Measurements from ENCODE around the gene LACRT.
"Not testable (repeated sequence)": the region's sequence is repeated elsewhere in the genome, so short reads cannot be mapped to it uniquely, and the experiment has no call there.

Gene LACRT, protein sequence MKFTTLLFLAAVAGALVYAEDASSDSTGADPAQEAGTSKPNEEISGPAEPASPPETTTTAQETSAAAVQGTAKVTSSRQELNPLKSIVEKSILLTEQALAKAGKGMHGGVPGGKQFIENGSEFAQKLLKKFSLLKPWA

DNA sequence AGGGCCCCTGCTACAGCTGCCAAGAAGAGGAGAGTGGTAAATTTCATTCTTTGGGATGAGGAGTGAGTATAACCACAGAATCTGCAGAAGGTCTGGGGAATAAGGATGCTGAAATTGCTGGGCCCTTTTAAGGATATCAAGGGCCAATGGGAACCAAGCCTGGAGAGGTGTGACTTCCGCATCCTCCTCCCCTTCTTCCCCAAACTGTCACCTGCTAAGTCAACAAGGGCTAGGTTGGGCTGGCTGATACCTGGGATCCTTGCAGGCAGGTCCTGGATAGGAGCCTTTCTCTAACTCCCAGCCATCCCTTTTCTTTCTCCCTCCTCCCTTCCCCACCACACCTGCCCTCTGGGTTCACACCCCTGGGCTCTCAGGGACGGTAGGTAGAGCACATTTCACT, at the start of gene LACRT:
TSS of gene LACRT (minus strand) at position 101 of the 400 bp plus-strand sequence. CDS start at position 47, 54 bp downstream.
- no peak for DNase-seq (ENCODE audit: low spot score)

DNA sequence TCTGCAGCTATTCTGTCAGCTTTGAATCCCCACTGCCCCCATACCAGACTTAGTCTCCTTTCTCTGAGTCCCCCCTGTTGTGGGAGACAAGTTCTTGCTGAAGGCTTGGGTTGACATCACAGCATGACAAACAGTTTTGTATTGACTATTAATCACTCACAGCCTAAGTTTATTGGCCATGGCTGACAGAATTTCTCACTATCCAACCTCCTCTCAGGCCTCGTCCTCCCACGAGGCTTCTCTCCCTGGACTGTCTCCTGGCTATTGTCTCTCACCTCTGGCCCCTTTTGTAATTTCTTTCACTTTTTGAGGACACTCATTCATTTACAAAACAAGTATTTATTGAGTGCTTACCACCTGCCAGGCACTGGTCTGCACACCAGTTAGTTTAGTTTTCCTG, 48.7 kb upstream of the LACRT start:
- no peak for DNase-seq (ENCODE audit: low spot score)

DNA sequence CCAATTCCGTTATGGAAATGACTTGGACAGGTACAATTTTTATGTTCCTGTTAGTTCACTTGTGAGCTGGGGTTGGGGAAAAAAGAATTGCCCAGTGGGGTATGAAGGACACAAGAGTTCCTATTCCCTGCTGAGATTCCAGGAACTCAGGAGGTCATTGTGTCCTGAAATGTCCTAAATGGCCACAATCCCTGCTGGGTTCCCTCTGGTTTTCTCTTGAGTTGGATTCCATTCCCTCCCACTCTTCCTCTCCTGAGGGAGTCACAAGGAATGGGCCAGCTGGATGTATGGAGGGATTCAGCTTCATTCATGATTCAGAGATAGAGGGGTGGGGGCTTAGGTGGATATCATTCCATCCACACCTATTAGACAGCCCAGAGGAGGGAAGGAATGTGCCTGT, 48.0 kb upstream of the LACRT start:
- no peak for DNase-seq (ENCODE audit: low spot score)

DNA sequence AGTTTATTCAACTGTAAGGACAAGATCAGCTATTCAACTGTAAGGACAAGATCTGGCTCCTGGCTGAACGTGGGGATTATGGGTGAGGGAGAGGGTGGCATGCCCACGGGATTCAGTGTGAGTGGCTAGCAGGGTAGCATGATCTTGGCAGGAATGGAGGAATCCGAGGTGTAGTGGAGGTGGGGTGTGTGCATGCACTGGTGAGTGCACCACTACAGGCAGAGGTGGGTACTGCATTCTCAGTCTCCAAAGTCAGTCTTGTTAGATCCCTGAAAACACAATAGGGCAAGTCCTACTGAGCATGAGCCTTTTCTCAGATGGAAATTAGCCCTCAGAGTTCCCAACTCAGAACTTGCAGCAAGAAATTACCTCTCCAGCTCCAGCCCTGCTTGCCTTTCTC, 45.7 kb upstream of the LACRT start:
- no peak for DNase-seq (ENCODE audit: low spot score)

DNA sequence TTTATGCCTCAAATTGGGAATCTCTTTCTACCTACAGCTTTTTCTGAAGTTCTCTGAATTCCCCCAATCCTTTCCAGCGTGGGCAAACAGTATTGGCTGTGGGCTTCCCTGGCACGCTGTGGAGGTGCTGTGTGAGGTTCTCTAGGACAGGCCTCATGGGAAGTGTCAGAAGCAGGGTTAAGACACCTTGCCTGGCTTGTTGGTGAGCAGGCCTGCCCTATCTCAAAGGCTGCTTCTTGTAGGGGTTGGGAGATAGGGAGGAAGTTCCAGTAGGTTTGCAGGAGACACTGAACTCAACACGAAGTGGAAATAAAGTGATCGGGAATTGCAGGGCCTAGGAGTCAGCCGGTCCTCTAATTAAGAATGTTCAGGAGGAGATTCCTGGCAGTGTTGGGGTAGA, 43.4 kb upstream of the LACRT start:
- DNase-seq (ENCODE audit: low spot score), result no peak

DNA sequence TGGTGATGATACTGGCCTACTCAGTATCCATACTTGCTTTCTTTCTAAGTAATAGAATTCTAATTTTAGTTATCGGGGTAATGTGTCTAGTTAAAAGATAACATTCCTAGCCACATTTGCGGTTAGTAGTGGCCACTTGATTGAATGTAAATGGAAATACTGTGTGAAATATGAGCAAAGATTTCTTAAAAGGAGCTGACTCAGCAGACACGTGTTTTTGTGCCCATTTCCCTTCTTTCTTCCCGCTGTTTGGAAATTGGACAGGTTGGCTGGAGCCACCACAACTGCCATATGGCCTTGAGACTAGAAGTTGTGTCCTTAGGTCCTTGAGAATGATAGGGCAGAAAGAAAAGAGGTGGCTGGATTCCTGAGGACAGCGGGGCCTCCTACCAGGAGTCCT, 33.2 kb upstream of the LACRT start:
- DNase-seq (ENCODE audit: low spot score), result no peak

DNA sequence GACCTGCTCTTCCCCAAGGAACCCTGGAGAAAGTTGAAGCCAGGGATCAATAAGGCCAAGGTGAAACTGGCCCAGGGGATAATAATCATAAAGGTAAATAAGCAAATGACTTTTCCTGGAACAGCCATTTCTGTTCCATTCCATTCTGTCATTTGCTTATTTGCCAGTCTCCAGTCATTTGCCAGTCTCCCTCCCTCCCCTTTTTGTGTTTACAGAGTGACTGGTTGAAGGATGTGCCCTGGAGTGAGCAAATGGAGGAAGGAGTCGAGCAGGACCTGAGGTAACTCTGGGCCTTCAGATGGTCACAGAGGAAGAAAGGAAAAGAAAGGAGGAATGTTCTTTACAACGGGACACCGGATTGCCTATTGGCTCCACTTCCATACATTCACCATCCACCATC, 31.3 kb upstream of the LACRT start:
- DNase-seq (ENCODE audit: low spot score), result no peak

DNA sequence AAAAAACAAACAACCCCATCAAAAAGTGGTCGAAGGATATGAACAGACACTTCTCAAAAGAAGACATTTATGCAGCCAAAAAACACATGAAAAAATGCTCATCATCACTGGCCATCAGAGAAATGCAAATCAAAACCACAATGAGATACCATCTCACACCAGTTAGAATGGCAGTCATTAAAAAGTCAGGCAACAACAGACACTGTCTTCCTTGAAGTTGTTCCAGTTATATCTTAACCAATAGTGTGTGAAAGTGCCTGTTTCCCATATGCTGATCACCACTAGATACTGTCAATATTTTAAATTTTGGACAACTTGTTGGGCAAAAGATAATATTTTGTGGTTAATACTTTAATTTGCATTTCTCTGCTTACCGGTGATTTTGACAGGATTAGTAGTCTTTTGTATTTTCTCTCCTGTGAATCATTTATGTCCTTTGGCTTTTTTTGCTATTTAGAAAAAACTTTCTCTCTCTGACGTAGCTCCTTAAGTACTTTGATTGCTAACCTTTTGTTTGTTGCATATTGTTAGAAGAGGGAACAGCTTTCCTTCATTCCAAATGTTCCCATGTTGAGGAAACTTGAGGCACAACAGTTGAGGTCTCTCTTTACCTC, 30.4 kb upstream of the LACRT start:
- not testable (repeated sequence) for DNase-seq (ENCODE audit: low spot score)

DNA sequence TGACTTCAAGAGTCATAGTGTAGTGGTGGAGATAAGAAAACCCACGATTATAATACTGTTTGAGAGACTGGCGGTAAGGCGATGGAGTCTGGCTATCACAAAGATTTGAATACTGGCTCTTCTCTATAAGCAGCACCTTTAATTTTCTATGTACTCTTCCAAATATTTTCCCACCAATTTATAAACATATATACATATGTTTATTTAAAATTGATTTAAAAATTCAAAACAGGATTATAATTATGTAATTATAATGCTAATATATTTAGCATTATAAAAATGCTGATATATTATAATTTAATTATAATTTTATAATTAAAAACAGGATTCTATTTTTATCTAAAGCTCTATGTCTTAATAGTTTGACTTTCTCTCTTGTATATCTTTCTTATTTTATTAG, 28.9 kb upstream of the LACRT start:
- DNase-seq (ENCODE audit: low spot score), result no peak

DNA sequence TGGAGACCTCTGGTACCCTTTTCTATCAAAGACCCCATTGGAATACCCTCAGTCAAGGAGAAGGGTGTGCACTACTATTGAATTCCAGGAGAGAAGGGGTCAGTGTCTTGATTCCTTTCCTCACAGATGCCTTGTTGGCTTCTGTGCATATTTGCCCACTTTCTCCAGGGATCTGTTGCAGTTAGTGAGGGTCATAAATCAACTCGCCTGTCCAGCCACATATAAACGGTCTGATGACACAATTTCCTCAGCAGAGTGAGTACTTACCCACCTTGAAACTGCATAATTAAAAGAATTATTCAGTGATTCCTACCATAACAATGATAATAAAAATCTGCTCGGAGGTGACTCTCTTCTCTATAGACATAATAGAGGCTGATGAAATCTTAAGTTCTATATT, 27.3 kb upstream of the LACRT start:
- no peak for DNase-seq (ENCODE audit: low spot score)

DNA sequence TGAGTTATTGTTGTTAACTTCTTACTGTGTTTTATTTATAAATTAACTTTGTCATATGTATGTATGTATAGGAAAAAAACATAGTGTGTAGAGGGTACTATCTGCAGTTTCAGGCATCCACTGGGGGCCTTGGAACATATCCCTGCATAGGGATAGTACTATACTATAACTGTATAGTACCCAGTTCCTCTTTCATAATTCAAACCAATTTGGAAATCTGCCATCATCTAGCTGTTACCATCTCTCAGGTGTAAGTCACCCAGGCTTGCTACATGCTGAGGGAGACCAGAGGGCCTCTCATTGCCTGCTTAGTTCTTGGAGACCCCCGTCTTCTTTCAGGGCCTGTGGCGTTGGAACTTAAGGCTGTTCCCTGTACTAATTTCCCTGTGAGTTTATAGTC, 26.4 kb upstream of the LACRT start:
- DNase-seq (ENCODE audit: low spot score), result no peak

DNA sequence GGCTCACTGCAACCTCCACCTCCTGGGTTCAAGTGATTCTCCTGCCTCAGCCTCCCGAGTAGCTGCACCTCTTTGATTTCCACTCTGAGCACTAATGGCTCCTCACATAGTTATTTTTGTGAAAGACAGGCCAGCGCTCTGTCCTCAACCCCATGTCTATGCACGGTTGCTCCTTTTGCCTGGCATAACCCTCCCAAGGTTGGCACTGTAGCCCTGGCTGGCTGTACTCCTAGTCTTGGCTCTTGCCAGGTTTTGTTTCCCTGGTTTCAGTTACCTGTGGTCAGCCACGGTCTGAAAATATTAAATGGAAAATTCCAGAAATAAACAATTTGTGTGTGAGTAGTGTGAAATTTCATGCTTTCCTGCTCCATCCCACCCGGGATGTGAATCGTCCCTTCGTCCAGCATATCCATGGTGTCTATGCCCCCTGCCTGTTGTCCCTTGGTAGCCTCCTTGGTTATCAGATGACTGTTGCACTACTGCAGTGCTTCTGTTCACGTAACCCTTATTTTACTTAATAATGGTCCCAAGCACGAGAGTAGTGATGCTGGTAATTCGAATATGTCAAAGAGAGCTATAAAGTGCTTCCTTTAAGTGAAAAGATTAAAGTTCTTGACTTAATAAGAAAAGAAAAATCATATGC, 25.7 kb upstream of the LACRT start:
- no peak for DNase-seq (ENCODE audit: low spot score)

DNA sequence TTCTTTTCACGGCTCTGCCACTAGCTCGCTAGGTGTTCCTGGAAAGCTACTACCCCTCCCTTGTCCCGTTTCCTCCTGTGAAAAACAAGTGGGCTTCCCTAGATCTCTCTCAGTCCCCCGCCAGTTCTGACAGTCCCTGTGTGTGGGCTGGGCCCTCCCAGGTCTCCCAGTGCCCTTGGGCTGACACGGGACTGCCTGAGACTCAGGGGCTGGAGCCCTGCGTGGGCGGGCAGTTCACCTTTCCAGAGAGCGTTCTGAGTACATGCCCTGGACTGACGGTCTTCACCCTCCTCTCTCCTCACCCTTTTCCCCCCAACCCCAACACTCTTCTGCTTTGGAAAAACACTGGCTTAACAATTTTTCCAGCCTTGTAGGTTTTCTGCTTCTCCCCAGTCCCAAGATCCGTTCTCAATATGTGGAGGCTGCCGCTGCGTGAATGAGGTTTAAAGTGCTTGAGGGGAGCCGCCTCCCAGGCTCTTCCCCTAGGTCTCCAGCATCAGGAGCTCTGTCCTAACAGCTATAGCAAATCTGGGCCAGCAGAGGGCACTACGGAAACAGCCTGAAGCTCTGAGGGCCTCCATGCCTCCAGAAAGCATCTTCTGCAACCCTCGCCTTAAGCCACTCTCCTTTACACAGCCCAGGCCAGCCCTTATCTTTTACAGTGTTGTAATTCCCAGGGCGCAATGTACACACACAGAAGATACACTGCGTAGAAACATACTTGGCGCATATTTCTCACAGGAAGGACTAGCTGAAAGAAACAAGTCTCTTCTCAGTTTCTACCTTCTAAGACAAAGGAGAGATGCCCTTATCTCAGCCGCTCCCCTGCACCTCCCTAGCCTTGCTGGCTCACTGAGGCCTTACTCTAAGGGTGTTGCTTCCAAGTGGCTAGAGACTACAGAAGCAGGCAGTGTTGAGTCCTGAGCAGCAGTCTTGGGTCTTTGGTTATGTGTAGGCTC, 23.9 kb upstream of the LACRT start:
- no peak for DNase-seq (ENCODE audit: low spot score)

DNA sequence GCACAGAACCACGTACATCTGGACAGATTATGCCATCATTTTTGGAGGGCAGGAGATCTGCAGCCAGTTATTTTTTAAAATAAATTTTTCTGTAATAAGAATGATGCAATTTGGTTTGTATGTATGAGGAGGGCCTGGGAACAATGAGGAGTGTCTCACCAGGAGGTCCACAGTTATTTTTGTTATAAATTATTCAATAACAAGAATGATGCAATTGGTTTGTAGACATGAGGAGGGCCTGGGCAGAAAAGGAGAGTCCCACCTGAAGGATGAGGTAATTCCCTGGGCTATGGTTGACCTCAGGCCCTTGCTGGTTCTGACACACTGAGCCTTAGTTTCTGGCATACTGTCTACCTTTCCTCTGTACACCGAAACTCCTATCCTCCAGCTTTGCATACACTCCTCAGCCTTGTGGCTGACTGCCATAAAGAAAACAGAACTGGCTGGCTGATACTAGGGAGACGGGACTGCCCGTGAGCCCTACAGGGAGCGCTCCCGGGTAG, 22.5 kb upstream of the LACRT start:
- no peak for DNase-seq (ENCODE audit: low spot score)

DNA sequence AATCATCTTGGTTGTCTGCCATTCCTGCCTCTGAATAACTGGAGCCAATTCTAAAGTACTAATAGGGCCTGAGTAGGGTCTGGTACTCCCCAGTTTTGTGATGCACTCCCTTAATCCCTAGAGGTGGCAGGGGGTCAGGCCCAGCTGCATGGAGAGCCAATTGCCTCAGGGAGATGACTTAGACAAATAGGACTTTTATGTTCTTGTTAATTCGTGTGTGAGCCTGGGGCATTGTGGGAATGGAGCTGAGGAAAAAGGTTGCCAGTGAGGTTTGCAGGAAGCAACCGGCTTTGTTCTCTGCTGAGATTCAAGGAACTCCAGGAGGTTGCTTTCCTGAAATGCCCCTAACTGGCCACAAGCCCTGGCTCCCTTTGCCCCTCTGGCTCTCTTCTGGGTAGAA, 20.2 kb upstream of the LACRT start:
- DNase-seq (ENCODE audit: low spot score), result peak; percentile 8

DNA sequence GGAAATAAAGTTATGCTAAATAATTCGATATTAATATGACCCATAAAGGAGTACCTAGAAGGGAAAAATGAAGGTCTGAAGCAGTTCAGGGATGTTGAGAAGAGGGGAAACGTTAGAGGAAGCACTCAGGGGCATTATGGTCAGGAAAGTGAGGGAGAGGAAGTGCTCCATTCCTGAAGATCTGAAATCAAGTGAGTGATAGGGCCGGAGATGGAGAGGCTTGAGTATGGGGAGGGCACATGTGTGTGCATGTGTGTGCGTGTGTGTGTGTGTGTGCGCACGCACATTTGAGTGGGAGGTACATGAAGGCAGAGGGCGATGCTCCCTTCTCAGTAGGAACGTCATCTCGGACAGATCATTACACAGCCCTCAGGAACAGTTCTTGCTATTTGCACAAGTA, 18.3 kb upstream of the LACRT start:
- no peak for DNase-seq (ENCODE audit: low spot score)

DNA sequence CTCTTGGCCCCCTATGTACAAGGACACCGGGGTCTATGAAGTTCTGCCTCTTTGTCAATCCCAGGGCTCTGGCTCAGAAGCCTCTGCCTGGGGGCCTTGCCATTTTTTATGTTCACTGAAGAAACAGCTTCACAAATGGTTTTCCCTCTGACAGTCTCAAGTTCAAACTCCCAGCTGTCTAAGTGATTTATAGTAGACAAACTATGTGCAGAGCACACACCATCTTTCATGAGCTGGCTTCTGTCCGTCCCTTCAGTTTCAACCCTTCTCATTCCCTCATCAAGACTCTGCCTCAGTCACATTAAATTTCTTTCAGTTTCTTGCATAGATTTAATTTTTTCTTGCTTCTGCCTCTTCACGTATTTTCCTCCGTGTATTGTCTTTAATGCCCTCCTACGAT, 16.2 kb upstream of the LACRT start:
- DNase-seq (ENCODE audit: low spot score), result no peak

DNA sequence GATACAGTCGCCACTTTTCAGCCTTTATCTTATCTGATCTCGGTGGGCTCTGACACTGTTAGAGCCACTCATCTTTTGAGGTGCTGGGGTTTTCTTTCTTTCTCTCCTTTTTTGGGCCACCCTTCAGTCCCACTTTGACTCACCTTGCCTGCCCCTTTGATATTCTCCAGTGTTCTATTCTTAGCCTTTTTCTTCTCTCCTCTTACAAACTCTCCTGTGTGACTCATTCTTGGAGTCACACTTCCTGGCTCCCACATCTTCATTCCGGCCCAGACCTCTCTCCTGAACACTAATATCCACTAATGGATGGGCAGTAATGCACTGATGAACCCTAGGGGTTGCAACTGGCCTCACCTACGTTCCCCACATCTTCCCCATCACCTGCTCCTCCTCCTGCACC, 15.7 kb upstream of the LACRT start:
- no peak for DNase-seq (ENCODE audit: low spot score)

DNA sequence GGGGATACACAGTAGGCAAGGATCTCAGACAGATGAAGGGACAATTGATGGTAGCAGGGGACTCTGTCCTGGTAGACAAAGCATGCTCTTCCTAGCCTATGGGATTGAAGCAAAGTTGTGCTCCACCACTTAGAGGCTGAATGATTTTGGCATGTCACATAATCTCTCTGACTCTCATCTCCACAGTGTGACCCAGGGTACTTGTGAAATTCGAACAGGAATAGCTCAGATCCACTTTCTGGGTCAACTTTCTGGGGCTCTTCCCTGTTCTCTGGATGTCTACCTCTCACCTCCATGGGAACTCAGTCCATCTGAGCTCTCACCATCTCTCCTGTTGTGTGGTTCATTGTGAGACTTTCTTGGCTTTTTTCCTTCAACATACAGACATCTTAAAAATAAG, 15.1 kb upstream of the LACRT start:
- no peak for DNase-seq (ENCODE audit: low spot score)

DNA sequence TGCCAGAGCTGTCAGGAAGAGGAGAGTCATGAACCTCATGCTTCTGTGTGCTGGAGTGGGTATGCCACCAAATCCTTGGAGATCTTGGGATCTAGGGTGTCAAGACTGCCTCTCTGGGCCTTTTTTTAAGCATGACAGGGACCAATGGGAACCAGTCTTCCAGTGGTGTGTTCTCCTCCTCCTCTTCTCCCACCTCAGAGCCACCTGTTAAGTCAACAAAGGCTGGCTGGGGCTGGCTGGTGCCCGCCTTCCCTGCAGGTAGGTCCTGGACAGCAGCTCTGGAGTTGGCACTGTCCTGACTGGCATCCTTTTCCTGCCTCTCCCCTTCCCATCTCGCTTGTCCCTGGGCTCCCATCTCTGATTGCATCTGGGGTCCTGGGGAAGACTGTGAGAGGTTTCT, 13.6 kb upstream of the LACRT start, which contains the start of gene DCD:
TSS of gene DCD (minus strand) at position 101 of the 400 bp plus-strand sequence. CDS start at position 39, 62 bp downstream.
- no peak for DNase-seq (ENCODE audit: low spot score)

DNA sequence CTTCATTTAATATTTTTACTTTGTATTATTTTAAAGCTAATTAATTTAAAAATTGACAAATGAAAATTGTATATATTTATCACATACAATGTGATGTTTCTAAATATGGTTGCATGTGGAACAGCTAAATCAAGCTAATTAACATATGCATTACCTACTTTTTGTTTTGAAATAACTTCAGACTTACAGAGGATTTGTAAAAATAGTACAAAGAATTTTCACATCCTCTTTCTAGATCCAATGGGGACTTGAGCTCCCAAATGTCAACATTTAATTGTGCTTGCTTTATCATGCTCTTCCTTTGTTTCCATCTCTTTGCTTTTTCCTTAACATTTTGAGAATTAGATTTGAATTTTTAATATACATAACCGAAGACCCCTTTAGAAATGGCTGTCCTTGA, 6.9 kb upstream of the LACRT start:
- DNase-seq (ENCODE audit: low spot score), result no peak

DNA sequence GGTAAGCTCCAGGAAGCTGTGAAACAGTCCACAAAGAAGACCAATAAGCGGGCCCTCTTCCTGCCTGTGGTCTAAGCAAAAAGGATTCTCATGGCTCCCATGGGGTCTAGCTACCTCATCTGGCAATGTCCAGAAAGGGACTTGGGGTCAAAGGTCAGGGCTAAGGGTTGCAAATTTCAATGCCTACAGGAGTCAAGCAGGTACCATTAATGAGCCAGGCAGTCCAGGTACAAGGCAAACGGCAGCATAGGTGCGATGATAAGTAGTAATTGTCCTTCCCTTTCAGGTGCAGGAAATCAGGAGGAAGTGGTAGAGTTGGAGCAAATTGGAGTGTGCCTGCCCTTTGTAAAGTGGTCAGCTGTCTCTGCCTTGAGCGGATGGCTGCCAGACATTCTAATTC, 6.4 kb upstream of the LACRT start:
- DNase-seq (ENCODE audit: low spot score), result no peak

Measured in Ammon's horn (tissue), 1 donor.